Activated T-cell treated with anti-CD3 and anti-CD28 coated beads for 1 hour (primary cell): ENCODE measurements around the gene MUC22.
"Not testable (repeated sequence)": the region's sequence is repeated elsewhere in the genome, so short reads cannot be mapped to it uniquely, and the experiment has no call there.

ENCODE experiments used
- DNase-seq: peaks from one replicate; pipeline ENCODE4 v3.0.0-alpha.2; 2020; ENCODE audit warnings: low read depth

MUC22 gene

DNA sequence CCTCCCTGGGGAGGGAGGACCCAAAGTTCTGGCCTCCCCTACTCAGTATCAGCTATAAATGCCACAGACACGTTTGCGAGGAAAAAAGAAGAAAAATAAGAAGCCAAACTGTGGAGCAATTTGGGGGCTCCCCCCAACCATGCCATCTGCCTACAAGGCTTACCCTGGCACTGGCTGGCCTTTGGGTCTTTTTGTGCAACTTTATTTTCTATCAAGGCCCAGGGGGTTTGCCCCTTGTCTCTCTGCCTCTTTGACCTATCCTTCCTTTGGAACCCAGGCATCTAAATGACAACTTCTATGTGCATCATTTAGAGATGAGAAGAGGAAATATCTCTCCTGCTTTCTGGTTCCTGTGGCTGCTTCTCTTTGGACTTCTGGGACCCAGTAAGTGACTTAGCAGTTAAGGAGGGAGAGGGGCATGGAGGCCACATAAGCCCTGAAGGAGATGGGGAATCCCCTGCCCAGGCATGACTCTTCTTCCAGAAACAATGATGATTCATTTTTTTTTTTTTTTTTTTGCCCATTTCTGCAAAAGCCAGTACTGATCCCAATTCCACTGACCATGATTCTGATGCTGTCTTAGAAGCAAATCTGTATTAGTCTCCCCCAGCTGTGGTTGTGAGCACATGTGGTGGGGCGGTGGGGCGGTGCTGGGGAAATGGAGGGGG is at the start of gene MUC22:
Gene MUC22 (plus strand): TSS at position 82 of the 668 bp plus-strand sequence. CDS start 233 bp downstream, at position 315.
- DNase-seq = no peak

DNA sequence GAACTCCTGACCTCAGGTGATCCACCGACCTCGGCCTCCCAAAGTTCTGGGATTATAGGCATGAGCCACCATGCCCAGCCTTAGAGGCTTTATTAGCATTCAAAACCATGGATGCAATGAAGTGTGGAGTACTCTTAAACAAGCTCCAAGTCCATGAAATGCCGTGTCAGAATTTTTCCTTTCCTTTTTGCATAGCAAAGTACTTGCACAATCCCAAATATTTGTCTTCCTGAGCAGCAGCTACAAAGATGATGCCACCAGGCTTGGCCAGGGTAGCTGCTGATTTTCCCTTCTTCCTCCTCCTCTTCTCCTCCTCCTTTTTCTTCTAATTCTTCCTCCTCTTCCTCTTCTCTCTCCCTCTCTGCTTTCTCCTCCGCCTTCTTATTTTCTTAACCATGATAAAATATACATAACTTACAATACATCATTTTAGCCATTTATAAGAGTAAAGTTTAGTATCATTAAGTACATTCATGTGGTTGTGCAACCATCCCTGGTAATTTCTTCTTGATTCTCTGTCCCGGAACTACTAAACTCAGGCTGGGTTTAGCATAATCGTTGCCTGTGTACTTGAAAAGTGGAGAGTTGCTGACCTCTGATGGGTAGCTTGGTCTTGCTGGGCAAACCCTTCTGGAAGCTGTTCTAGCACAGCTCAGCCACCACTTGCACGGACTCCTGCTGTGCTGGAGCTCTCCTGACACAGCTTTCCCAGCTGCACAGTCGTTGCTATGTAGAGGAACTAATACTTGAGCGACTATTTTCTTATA is 49.2 kb upstream of the MUC22 start:
- DNase-seq = no peak

DNA sequence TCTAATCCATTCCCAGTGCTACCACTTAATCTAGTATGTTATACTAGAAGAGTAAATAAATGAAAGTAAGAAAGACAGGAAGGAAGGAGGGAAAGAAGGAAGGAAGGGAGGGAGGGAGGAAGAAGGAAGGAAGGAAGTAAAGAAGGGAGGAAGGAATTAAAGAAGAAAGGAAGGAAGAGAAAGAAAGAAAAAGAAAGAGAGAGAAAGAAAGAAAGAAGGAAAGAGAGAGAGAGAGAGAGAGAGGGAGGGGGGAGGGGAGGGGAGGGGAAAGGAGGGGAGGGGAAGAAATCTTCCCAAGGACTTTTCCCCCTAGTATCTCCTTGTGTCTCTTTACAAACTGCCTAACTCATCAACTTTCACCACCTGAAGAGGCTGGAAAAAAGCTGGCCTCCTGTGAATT is 47.6 kb upstream of the MUC22 start:
- no peak for DNase-seq

DNA sequence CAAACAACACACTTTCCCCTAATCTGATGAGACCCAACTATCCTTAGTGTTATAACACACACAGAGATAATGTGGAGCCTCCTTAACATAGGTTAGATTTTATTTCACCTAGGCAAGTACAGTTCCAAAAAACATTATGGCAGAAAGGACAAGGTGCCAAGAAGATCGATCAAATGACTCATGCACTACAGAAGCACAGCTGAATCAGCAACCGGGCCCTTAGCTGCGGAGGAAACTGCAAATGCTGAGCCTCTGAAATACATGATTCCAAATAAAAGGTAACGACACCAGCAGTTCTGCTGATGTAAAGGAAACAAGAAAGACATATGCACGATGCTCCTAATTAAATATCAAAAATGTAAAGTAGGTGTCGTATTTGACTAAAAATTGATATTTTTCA is 46.6 kb upstream of the MUC22 start:
- DNase-seq = no peak

DNA sequence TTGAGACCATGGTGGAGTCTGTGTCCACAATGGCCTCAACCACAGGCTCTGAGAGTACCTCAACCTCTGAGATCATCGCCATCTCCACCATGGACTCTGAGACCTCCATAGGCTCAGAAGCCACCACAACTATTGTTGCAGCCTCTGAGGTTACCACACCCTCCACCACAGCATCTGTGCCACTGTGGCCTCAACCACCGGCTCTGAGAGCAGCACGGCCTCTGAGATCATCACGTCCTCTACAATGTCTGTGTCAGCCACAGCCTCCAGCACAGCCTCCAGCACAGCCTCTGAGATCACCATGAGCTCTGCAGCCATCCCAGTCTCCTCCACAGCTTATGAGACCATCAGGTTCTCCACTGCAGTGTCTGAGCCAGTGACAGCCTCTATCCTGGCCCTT is 46.2 kb upstream of the MUC22 start:
- no peak for DNase-seq

DNA sequence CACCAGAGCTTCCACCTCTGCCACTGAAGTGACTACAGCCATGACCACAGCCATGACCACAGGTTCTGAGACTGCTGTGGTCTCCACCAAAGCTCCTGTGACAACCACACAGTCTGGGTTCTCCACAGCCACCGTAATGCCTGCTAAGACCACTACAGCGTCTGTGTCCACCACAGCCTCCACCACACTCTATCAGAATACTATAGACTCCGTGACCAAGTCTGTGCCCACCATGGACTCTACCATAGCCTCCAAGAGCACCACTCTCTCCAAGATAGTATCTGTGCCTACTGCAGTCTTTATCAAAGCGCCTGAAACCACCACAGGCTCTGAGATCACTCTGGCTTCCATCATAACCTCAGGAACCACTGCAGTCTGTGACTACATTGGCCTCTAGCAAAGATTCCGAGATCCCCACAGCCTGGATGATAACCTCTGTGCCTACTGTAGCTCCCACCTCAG is 45.1 kb upstream of the MUC22 start:
- no peak for DNase-seq

DNA sequence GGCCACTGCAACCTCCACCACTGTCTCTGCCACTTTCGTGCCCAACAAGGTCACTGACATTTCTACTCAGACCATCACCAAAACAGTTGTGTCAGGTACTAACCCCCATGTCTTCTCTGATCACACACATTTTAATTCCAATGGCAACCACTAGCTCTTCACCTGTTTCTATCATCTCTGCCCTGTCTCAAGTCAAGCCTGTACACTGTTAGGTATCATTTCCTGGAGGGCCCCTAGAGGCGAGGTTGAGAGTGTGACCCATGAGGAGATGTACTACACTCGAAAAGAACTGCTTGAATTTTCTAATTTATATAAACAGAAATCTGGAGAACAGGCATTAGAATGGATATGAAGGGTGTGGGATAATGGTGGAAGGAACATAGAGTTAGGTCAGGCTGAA is 44.1 kb upstream of the MUC22 start:
- no peak for DNase-seq

DNA sequence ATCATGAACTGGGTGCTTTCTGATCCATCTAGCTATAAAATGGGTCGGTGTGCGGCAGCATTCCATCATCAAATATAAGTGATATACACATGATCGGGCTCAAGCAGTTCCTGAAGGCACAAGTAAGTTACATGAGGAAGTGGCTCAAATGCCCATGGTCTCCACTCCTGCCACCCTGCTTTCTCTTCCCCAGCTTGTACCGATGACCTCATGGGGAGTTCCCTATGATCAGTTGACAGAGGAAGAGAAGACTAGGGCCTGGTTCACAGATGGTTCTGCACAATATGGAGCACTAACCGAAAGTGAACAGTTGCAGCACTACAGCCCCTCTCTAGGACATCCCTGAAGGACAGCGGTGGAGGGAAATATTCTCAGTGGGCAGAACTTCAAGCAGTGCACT is 41.1 kb upstream of the MUC22 start:
- DNase-seq = not testable (repeated sequence)

DNA sequence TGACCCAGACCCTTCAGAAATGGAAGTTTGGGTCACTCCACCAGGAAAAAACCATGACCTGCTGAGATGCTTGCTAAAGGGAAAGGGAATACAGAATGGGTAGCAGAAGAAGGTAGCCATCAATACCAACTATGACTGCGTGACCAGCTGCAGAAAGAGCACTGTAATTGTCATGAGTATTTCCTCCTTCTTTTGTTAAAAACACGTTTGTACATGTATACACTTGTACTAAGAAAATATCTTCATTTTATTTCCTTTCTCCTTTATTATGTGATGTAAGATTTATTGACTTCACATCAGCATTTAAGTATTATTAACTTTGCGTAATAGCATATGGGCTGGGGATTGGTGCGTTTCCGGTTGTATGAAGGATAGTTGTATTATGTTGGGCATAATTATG is 39.3 kb upstream of the MUC22 start:
- no peak for DNase-seq

DNA sequence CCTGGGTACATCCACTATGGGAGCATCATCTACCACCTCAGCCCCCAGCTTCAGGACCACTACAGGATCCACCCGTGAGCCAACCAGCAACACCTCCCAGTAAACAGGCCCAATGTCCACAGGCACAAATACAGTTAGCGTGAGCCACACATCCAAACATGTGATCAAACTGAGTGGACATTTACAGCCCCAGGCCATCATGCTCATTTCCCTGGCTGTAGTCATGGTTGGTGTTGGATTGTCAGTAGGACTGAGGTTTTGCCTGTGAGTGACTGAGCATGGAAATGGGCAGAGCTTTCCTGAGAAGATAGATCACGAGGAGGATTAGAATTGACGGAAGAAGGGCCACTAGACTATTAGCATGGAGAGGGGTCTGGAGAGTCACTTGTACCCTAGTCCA is 37.5 kb upstream of the MUC22 start:
- DNase-seq = no peak

DNA sequence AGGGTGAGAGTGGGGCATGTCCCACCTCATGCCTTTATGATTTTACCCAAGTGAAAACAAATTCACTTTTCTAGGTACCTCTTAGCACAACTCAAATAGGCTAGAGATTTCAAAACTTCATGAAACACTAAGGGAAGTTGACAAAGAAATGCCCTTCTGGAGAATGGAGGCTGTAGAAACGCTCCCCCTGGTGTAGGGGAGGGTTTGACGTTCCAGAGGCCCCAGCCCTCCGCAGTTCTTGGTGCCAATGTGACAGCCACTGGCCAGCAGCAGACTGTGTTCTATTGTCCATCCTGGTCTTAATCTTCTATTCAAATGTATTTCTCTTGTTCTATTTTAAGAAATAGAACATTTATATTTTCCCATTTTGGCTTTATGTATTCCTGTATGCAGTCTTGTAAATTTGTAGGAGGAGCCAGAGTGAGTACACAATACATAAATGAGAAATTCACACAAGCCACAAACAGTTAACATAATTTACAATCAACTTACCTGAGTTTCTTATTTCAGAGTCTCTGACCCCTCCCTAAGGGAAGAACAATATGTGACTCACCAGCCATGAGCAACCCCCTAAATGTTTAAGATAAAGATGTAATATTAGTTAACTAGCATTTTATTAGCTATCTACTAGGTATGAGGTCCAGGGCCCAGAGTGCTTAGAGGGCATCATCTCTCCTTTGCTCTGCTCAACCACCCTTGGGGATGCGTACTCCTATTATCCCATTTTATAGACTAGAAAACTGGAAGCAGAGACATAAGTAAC is 35.6 kb upstream of the MUC22 start:
- no peak for DNase-seq

DNA sequence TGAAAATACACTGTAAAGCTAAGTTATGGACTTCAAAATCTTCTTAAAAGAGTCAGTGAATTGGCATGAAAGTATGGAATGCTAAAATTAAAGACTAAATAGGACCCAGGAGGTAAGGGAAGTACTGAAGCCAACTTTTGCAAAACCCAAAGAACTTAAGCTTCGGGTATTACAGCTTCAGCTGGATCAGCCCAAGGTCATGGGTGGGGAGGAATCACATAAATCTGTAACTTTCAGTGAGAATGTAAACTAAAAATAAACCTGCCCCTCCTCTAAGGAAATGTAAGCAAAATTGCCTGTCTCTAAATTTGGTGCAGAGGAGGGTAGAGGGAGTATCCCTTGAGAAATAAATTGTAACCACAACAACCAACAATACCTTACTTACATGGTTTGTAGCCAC is 31.1 kb upstream of the MUC22 start:
- no peak for DNase-seq

DNA sequence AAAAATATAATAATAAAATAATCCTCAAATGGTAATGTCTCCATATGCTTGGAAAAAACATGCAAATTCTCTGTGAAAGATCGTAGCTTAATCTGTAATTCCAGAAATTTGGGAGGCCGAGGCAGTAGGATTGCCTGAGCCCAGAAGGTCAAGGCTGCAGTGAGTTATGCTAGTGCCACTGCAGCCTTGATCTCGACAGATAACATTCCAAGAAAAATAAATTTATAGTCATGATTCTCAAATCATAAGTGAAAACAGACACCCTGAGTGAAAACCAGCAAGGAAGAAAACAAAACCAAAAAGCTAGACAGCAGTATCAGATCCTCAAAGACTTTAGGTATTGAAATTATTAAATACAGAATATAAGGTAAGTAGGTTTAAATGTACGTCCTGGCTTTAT is 30.6 kb upstream of the MUC22 start:
- DNase-seq = no peak

DNA sequence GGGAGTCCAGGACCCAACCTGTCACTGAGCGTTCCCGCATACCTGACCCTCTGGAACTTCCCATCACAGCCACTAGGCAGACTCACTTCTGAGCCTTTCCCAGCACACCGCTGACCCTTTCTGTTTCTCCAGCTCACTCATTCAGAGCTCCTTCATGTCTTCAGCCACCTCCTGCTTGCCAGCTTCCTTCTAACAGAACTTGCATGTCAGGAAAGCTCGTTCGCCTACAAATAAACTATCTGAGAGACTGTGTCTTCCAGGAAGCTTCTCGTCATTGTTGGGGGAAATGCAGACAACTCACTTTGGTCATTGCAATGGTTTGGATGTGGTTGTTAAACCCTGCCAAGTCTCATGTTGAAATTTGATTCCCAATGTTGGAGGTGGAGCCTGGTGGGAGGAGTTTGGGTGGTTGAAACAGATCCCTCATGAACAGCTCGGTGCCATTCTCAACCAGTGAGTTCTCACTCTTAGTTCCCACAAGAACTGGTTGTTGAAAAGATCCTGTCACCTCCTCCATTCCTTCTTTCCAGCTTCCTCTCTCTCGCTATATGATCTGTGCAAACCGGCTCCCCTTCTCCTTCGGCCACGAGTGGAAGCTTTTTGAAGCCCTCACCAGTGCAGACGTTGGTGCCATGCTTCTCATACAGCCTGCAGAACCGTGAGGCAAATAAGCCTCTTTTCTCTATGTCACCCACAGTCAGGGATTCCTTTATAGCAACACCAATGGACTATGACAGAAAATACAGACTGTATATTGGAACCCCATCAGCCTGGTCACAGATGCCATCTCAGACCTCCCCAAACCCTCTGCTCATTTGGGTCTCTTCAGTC is 28.1 kb upstream of the MUC22 start:
- no peak for DNase-seq

DNA sequence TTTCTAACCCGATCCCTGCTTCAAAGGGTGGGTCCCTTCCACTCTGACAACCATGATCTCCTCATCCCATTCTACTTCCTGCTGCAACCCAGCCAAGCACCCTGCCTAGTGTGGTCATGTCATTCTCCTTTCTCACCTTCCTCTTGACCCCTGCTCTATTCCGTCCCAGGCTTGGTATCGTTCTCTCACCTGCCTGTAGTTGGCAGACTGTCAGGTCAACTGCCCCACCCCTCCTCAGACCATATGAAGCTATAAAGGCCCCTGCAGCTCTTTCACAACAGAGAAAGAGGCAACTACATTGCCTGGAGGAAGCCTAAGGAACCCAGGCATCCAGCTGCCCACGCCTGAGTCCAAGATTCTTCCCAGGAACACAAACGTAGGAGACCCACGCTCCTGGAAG is 26.8 kb upstream of the MUC22 start, which contains the start of gene MUC21:
Gene MUC21 (plus strand): TSS at position 280 of the 400 bp plus-strand sequence. CDS start 241 bp downstream, outside the sequence.
- no peak for DNase-seq

DNA sequence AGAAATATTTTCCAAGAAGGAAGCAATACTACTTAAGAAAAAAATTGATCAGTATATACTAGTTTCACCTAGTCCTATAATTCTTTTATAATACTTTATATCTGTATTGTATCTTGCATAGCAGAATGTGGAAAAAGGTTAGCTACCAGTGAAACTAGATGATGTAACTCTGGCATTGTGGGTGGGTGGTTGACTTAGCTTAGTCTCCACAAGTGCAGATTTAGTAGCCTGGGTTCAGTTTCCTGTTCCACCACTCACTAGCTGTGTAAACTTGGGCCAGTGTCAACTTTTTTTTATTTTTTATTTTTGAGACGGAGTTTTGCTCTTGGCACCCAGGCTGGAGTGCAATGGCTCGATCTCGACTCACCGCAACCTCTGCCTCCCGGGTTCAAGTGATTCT is 24.8 kb upstream of the MUC22 start:
- no peak for DNase-seq

DNA sequence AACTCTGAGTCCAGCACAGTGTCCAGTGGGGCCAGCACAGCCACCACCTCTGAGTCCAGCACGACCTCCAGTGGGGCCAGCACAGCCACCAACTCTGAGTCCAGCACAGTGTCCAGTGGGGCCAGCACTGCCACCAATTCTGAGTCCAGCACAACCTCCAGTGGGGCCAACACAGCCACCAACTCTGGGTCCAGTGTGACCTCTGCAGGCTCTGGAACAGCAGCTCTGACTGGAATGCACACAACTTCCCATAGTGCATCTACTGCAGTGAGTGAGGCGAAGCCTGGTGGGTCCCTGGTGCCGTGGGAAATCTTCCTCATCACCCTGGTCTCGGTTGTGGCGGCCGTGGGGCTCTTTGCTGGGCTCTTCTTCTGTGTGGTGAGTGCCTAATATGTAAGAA is 23.0 kb upstream of the MUC22 start:
- DNase-seq = no peak

DNA sequence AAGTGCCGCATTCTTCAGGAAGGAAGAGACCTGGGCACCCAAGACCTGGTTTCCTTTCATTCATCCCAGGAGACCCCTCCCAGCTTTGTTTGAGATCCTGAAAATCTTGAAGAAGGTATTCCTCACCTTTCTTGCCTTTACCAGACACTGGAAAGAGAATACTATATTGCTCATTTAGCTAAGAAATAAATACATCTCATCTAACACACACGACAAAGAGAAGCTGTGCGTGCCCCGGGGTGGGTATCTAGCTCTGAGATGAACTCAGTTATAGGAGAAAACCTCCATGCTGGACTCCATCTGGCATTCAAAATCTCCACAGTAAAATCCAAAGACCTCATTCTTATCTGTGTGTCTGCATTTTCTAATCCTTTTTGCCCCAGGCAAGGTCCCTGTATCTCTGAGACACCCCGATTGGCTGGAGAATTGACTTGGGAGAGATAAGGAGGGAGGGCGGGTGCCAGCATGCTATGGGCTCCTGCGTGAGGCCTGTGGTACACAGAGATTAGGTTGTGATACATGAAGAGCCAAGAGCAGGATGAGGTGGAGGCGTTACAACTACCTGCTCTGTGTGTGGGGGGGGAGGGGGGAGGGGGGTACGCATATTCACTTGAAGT is 22.0 kb upstream of the MUC22 start:
- DNase-seq = no peak

DNA sequence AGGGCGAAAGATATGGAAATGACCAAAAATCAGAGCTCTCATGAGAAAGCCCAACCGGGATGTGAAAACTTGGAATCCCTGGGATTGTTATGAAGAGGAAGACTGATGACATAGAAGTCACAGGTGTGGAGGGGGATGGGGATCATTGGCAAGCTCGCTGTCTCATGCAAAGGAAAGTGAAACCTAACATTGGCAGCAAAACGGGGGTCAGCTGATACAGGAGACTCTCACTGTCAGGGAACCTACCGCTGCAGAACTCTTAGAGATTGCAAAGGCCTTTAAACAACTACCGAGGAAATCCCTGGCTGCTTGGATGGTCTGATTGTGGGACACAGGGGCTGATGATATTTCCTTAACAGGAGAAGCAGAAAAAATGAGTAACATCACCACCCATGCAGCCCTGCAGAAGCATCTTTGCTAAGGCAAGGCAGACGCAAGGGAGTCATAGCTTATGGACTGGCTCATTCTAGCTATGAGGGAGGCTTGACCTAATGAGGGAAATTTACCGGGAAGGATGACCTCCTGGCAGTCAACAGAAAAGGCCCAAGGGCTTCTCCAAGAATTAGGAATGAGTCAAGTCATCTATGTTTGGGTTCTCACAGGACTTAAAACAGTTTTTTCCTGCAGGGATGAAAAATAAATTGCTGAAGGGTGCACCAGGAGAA is 19.7 kb upstream of the MUC22 start:
- DNase-seq = no peak

DNA sequence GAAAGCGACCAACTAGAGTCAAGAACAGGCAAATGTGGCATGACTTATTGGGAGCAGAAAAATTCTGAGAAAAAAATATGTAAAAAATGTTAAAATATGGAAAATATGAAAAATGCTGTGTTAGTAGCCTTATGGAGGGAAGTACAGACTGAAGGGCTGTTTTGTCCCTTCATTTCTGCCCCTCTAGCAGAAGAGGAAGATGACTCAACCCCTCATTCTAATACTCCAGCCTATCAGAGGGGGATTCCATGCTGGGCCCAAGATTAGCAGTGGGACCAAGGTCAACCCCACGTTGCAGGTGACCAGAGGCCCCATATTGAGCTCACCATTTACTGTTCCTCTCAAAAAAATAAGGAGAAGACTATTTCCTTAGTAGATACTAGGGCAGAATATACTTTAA is 18.4 kb upstream of the MUC22 start:
- no peak for DNase-seq

DNA sequence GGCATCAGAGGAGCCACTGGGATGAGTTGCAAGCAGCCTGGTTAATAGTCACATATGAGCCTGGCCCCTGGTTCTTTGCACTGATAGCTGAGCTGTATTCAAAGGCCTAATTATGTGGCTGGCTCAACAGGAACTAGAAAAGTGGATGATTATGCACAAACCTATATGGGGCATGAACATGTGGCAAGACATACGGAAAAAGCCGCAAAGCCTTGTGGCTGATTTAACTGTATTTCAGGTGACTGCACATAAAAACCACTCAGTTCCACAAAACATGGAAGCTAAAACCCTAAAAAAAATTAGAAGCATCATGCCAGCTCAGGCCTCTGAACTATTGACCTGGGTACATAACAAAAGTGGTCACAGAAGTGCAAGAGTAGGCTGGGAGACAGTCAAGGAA is 13.0 kb upstream of the MUC22 start:
- DNase-seq = no peak
